Inflammatory macrophage treated with lipopolysaccharide for 4 hours (primary cell): Measurements from ENCODE around the gene PAX8.
"Not testable (repeated sequence)": the region's sequence is repeated elsewhere in the genome, so short reads cannot be mapped to it uniquely, and the experiment has no call there.

Experiments used
- DNase-seq: peaks from one replicate; pipeline ENCODE4 v3.0.0-alpha.2; 2020

Gene PAX8

GRCh38 chr2:113278742-113279139 lies at the start of gene PAX8:
Gene PAX8 (minus strand): TSS chr2:113278921. CDS start chr2:113278394, 527 bp downstream.
- DNase-seq: no peak

GRCh38 chr2:113328043-113328442 lies 49.3 kb upstream of the PAX8 start:
- DNase-seq: no peak

- DNase-seq: not testable (repeated sequence)
Measured at GRCh38 chr2:113325161-113325731, 46.5 kb upstream of the PAX8 start.

- DNase-seq: peak; percentile 19
Measured at GRCh38 chr2:113324684-113325160, 46.0 kb upstream of the PAX8 start.

- DNase-seq: not testable (repeated sequence)
Measured at GRCh38 chr2:113323129-113323528, 44.4 kb upstream of the PAX8 start.

- not testable (repeated sequence) for DNase-seq
Measured at GRCh38 chr2:113320106-113320505, 41.4 kb upstream of the PAX8 start.

- DNase-seq: not testable (repeated sequence)
Measured at GRCh38 chr2:113318941-113319340, 40.2 kb upstream of the PAX8 start.

- DNase-seq: no peak
Measured at GRCh38 chr2:113316085-113316484, 37.4 kb upstream of the PAX8 start.

GRCh38 chr2:113314663-113315062 lies 35.9 kb upstream of the PAX8 start:
- DNase-seq: not testable (repeated sequence)

- not testable (repeated sequence) for DNase-seq
Measured at GRCh38 chr2:113314176-113314575, 35.5 kb upstream of the PAX8 start.

- DNase-seq: not testable (repeated sequence)
Measured at GRCh38 chr2:113311781-113312180, 33.1 kb upstream of the PAX8 start.

- not testable (repeated sequence) for DNase-seq
Measured at GRCh38 chr2:113311191-113311590, 32.5 kb upstream of the PAX8 start.

GRCh38 chr2:113309655-113310387 lies 31.1 kb upstream of the PAX8 start:
- peak; percentile 55 for DNase-seq

GRCh38 chr2:113308784-113309183 lies 30.1 kb upstream of the PAX8 start:
- DNase-seq: peak; percentile 9

- not testable (repeated sequence) for DNase-seq
Measured at GRCh38 chr2:113306207-113306606, 27.5 kb upstream of the PAX8 start.

- DNase-seq: not testable (repeated sequence)
Measured at GRCh38 chr2:113305749-113306148, 27.0 kb upstream of the PAX8 start.

GRCh38 chr2:113305146-113305545 lies 26.4 kb upstream of the PAX8 start:
- no peak for DNase-seq

- no peak for DNase-seq
Measured at GRCh38 chr2:113304702-113305101, 26.0 kb upstream of the PAX8 start.

GRCh38 chr2:113302216-113302980 lies 23.7 kb upstream of the PAX8 start:
- not testable (repeated sequence) for DNase-seq

- DNase-seq: no peak
Measured at GRCh38 chr2:113300281-113300680, 21.6 kb upstream of the PAX8 start.

GRCh38 chr2:113298176-113298575 lies 19.5 kb upstream of the PAX8 start:
- no peak for DNase-seq

GRCh38 chr2:113297590-113297989 lies 18.9 kb upstream of the PAX8 start:
- peak; percentile 47 for DNase-seq

GRCh38 chr2:113291191-113291590 lies 12.5 kb upstream of the PAX8 start:
- no peak for DNase-seq
